GM21723 (cell line): Measurements from ENCODE around the gene PLD4.
"Not testable (repeated sequence)": the region's sequence is repeated elsewhere in the genome, so short reads cannot be mapped to it uniquely, and the experiment has no call there.

Experiments
- ATAC-seq: cut with Tn5 transposase; IDR thresholded peaks from one replicate; pipeline ENCODE4 v1.9.1; 2021; ENCODE audit warnings: mild to moderate bottlenecking, moderate library complexity; ENCODE audit not compliant: unreplicated experiment

The PLD4 gene

GRCh38 chr14:104924421-104925213 is at the start of gene PLD4:
TSS of gene PLD4 (plus strand) at chr14:104924879. CDS start at chr14:104927141, 2,262 bp downstream.
- ATAC-seq = no peak

GRCh38 chr14:104875412-104875751 is 49.3 kb upstream of the PLD4 start:
- no peak for ATAC-seq

GRCh38 chr14:104875811-104876210 is 48.9 kb upstream of the PLD4 start:
- ATAC-seq = no peak

GRCh38 chr14:104876251-104876699 is 48.4 kb upstream of the PLD4 start:
- ATAC-seq = no peak

DNA sequence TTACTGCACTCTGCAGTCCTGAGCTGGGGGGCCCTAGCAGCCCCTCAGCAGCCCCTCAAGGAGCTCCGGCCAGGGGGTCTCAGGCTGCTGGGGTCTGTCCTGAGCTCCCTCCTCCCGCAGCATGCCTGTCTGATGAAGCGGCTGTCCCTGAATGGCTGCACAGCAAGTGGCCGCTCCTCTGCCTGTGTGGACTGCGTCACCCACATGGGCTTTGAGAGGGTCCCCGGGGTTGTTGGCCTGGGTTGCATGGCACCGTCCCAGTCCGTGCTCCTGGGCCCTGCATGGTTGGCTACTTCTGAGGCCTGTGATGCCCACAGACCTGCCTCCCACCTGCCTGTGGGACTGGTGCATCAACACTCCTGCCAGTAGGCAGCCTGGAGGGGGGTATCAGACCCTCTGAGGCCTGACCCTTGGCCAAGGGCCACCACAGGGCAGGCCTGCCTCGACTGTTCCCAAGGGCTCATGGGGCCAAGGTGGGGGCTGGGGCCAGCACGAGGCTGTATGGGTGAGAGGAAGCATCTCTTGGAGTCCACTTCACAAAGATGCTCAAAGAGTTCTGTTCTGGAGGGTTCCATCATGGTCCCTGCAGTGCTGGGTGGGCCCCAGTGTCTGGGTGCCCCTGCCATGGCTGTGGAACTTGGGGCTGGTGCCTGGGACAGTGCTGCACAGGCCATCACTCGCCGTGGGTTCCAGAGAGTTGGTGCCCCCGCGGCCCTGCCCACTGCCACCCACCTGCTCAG is 47.4 kb upstream of the PLD4 start:
- ATAC-seq = no peak

DNA sequence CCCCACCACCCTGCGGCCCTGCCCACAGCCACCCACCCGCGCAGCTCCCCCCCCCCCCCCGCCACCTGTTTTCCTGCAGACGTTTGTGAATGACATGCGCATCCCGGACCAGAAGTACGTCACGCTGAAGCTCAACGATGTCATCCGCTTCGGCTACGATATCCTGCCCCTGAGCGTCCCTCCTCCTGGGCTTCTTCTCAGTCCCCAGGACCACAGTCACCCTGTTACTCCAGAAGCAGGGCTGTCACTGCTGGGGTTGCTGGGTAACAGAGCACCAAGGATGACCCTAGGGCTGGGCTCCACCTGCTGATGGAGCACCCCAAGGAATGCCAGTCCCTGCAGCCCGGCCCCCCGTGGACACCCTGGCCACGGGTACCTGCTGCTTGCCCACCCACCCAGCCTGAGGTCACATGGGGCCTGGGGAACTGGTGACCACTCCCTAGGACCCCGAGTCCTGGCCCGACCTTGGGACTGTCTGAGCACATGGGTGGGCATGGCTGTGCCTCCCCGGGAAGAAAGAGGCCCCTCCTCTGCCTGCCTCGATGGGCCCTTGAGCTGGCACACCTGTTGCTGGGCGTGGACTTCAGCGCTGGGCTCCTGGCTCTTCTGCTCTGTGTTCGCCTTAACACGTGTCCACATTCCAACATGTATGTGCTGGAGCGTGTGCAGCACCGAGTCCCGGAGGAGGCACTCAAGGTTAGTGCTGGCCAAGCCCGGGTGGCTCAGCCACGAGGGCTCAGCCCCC is 46.7 kb upstream of the PLD4 start:
- no peak for ATAC-seq

DNA sequence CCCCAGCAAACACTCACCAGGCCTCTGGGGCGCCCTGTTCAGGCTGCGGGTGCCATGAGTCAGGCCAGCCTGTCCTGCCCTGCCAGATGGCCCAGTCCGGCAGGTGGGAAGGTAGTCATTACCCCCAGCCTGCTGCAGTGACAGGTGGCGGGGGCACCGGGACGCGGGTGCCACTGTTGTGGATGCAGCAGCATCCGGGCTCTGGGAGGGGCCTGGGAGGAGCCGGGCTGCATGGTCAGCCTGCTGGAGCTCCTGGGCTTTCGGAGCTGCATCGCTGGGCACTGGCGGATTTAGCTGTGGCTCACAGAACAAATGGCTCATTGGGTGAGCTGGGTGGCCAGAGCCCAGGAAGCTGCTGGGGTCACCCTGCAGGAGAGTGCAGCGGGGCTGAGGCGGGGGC is 46.1 kb upstream of the PLD4 start:
- ATAC-seq = no peak

- no peak for ATAC-seq
Observed at GRCh38 chr14:104879201-104879982, 45.3 kb upstream of the PLD4 start.

DNA sequence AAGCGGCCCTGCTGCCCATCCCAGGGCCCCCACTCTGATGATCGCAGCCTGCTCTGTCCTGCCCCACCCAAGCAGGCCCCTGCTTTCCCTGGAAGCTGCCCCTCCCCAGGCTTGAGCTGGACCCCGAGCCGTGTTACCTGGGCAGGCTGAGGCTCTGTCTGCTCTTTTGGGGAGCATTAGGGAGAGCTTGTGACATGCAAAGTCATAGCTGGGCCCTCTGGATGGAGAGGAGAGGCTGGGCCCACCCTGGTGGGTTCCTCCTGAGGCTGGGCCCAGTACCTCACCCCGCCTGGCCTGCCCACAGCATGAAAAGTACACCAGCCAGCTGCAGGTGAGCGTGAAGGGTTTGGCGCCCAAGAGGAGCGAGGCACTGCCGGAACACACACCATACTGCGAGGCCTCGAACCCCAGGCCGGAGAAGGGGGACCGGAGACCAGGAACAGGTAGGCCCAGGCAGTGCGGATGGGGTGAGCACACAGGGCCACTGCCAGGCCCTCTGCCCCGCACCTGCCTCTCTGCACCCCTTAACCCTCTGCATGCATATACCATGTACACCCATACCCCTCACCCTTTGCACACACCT is 44.6 kb upstream of the PLD4 start:
- no peak for ATAC-seq

- no peak for ATAC-seq
Observed at GRCh38 chr14:104880584-104881210, 44.0 kb upstream of the PLD4 start.

- no peak for ATAC-seq
Observed at GRCh38 chr14:104881369-104881979, 43.2 kb upstream of the PLD4 start.

DNA sequence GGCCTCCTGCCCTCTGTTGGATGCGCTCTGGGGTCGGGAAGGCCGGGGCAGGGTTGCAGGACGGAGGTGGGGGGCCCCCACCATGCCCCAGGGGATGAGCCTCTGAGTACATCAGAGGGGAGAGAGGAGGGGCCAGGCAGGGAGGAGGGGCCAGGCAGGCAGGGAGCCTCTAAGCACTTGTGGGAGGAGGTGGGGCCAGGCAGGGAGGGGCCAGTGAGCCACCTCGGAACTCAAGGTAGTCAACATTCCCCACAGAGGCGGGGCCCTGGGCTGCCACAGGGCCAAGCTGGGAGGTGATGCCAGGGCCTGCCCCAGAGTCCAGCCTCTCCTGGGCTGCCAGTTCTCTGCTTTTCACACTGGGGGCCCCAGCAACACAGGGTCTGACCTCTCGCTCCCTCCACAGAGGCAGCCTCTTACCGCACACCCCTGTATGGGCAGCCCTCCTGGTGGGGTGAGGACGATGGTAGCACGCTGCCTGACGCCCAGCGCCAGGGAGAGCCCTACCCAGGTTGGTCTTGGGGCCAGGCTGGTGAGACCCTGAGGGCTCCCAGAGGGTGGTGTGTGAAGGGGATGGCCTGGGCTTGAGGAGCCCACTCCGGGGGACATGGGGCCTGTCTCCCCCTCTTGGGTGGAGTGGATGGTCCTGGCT is 42.2 kb upstream of the PLD4 start:
- no peak for ATAC-seq

- no peak for ATAC-seq
Observed at GRCh38 chr14:104882991-104883660, 41.6 kb upstream of the PLD4 start.

DNA sequence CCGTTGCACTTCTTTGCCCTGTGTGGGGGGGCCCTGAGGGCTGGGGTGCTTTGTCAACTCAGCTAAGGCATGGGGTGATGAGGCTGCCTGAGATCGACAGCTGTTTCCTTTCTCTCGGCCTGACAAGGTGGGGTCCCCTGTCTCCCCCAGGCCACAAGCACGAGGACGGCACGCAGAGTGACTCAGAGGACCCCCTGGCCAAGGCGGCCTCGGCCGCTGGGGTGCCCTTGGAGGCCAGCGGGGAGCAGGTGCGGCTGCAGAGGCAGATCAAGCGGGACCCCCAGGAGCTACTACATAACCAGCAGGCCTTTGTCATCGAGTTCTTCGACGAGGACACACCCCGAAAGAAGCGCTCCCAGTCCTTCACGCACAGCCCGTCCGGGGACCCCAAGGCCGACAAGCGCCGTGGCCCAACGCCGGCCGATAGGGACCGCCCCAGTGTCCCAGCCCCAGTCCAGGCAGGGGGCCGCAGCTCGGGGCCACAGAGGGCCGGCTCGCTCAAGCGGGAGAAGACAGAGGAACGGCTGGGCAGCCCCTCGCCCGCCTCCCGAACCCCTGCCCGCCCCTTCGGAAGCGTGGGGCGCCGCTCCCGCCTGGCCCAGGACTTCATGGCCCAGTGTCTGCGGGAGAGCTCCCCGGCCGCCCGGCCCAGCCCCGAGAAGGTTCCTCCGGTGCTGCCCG is 40.9 kb upstream of the PLD4 start:
- ATAC-seq = no peak

GRCh38 chr14:104884381-104884780 is 40.3 kb upstream of the PLD4 start:
- ATAC-seq = not testable (repeated sequence)

DNA sequence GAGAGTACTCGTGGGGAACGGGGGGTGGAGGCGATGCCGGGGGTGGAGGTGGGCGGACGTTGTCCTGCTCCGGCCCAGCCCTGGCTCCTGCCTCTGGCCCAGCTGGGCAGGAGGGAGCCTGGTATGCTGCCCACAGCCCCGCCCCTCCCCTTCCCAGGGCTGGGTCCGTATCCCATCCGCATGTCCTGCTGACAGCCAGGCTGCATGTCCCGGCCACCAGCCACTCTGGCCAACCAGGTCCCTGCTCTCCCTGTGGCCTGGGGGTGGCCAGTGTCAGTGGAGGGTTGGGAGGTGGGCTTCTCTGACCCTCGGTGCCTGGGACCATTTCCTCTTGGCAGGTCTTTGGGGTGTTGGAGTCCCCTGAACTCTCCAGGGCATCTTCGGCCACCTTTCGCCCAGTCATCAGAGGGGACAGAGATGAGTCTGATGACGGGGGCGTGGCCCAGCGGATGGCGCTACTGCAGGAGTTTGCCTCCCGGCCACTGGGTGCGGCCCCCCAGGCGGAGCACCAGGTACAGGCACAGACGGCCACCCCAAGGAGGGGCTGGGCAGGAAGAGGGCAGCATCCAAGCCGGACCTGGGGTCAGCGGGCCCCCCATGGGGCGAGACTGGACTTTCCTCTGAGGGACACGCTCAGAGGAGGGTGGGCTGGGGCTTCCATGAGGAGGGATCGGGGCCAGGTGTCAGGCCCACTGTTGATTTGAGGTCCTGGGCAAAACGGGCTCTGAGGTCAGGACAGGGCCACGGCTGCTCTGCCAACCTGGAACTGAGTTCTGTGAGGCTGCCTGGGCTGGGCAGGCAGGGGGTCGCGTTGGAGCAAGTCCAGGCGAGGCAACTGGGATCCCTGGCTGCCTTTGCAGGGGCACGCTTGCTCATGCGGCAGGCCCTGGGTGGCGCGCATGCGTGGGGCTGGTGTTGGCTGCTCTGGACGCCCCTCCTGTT is 39.4 kb upstream of the PLD4 start:
- ATAC-seq = no peak
